CD1c-positive myeloid dendritic cell (primary cell): Measurements from ENCODE around the gene LHX4.
A peak's percentile ranks its signal among the peaks of the same experiment; 100 is the strongest.

Experiments
- DNase-seq: peaks from one replicate; pipeline ENCODE4 v3.0.0-alpha.2; 2016; ENCODE audit errors: extremely low spot score

LHX4 gene

GRCh38 chr1:180271272-180272255 lies 41.5 kb downstream of the LHX4 start:
- no peak for DNase-seq

GRCh38 chr1:180272395-180272794 lies 42.3 kb downstream of the LHX4 start:
- DNase-seq, result no peak

GRCh38 chr1:180273066-180273465 lies 43.0 kb downstream of the LHX4 start:
- no peak for DNase-seq

- no peak for DNase-seq
Measured at GRCh38 chr1:180274221-180274620, 44.2 kb downstream of the LHX4 start.

GRCh38 chr1:180275726-180276125 lies 45.7 kb downstream of the LHX4 start:
- DNase-seq, result no peak

- no peak for DNase-seq
Measured at GRCh38 chr1:180277476-180278193, 47.6 kb downstream of the LHX4 start.

DNA sequence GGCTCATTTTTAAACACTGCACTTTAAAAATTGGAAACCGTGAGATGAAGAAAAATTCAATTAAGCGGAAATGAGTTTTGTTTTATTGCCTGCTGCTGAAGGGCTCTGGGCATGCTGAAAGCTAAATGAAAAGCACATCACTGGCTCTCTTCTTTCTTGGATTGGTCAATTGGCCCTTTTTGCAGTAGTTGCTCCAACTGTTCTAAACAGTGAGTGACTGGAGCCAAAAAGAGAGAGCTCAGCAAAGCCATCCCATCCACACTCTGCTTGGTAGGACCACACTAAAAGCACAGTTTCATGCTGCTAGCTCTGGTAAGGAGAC lies 48.1 kb downstream of the LHX4 start:
- DNase-seq, result no peak

- DNase-seq, result peak; percentile 88
Measured at GRCh38 chr1:180278596-180279395, 48.7 kb downstream of the LHX4 start.

DNA sequence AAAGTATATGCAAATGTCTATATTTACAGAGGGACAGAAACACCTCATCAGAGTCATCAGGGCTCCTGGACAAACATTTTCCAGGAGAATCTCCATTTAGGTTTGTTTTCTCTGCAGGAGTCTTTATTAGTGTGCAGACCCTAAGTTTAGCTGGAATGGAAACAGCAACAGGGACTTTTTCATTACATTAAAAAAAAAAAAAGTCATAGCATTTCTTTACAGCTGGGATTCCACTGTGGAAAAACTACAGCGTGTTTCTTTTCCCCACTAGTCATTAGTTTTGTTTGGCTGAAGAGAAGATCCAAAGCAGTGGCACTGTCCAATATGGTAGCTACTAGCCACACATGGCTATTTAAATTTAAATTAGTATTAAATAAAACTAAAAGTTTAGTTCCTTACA lies 49.6 kb downstream of the LHX4 start:
- no peak for DNase-seq

DNA sequence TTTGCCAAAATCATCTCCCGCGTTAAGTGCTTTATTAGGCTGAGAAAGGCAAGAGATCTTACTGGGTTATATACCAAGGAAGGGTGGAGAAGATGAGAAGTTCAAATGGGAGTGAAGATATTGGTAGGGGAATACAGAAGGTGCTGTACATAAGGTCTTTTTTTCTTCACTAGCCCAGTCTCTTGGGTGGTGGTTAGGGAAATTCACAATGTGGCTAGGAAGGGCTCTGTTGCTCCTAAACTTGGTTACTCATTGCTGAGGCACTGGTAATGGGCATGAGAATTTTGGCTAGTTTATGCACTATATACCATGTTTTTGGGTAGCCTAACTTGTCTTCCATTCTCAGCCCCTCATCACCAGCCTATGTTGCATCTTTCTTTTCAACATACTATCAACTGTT lies 50.6 kb downstream of the LHX4 start:
- DNase-seq, result no peak

GRCh38 chr1:180281490-180281889 lies 51.4 kb downstream of the LHX4 start:
- peak; percentile 16 for DNase-seq

DNA sequence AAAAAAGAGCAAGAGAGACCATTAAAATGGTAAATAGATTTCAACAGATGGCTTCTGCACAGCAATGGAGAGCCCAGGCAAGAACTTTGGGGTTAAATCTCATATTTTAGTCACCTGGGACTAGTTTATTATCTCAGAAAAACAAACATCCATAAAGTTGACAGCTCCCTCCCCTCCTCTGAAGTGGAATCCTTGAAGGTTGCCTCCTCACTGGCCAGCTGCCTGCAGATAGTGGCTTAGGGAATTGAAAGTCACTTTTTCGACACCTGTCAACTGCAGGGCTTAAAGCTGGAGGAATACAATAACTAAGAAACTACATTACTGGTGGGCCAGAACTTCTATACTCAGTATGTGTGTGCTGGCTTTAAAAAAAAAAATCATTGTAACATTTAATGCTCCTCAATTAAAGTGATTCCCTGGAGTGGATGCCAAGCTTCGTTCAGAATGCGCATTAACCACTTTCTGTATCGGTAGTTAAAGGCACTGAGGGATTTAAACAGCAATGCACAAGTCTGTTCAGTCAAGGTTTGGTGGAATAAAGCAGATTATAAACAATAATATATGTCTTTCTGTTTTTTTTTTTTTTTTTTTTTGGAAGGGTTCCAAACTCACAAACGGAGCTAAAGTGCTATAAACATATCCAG lies 52.5 kb downstream of the LHX4 start:
- DNase-seq, result no peak

- no peak for DNase-seq
Measured at GRCh38 chr1:180283098-180283497, 53.0 kb downstream of the LHX4 start.

DNA sequence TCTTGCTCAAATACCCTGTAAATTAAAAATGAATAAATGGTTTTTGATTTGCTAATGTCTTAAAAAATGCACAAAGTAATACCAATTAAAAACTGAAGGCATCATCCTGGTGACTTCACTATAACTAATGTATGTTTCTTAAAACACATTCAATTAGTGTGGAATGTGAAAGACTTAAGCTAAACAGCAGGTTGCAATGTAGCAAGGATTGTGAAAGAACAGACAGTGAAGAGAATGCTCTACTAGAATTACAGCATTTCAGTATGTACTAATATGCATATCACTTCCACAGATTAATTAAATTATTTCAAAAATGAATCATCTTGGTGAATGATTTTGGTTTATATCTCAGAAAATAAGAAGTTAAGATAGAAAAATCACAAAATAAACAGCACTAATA lies 56.4 kb downstream of the LHX4 start:
- no peak for DNase-seq

DNA sequence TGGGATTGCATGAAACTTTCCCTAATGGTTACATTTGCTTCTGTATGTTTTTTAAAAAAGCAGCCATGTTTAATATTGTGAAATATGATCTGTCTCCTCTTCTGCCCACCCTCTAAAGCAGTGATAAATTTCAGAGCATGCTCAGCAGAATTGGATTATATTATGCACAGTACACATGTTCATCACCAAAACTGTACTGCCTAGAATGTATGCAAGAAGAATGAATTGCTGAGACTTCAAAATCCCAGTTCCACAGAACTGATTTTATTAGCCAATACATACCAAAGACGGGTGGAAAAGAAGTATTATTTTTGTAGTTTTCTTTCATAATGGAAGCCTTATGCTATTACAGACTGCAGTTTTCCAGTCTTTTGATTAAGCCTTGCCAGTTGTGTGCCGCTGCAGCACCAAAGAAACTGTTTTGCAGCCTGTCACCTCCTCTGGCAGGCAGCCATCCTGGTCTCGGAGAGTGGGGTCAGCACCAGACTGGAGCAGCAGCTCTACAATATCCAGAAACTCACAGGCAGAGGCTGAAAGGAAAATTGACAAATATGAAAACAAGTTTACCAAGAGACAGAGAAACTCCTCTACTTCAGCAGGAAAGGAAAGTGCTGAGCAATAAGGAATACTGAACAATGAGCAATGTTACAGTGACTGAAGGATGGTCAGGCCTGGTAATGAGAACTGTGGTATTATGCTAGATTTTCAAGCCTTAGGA lies 58.1 kb downstream of the LHX4 start:
- no peak for DNase-seq

GRCh38 chr1:180288940-180289339 lies 58.9 kb downstream of the LHX4 start:
- DNase-seq, result no peak

DNA sequence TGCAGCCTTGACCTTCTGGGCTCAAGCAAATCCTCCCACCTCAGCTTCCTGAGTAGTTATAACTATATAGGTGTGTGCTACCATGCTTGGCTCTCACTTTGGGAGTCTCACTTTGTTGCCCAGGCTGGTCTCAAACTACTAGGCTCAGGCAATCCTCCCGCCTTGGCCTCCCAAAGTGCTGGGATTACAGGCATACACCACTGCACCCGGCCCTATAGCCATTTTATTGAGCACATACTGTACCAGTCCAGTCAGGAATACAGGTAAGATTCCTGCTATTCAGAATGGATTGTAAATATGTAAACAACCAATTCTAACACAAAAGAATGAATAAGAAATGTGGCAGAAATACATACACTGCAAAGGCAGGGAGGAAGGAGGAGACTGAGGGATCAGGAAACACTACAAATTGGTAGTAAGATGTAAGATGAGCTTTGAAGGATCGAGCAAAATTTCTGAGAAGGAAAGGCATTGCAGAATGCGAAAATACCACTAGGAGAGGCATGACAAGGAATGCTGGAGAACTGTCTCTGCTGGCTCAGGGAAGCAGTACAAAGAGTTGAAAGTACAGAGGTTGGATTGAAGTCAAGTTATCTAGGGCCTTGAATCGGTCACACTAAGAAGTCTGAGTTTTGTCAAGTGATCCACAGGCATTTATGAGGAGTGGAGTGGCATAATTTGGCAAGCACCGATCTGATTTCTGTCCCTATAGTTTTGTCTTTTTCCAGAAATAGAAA lies 60.4 kb downstream of the LHX4 start:
- no peak for DNase-seq

- no peak for DNase-seq
Measured at GRCh38 chr1:180291004-180291403, 60.9 kb downstream of the LHX4 start.

DNA sequence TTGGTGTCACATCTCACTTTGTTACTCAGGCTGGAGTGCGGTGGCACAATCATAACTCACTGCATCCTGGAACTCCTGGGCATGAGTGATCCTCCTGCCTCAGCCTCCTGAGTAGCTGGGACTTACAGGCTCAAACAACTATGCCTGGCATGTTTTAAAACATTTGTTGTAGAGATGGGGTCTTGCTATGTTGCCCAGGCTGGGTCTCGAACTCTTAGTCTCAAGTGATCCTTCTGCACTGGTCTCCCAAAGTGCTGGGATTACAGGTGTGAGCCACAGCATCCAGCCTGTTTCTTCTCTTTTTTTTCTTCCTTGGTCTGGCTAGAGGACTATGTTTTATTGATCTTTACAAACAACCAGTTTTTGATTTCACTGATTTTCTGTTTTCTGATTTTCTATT lies 64.6 kb downstream of the LHX4 start:
- no peak for DNase-seq

DNA sequence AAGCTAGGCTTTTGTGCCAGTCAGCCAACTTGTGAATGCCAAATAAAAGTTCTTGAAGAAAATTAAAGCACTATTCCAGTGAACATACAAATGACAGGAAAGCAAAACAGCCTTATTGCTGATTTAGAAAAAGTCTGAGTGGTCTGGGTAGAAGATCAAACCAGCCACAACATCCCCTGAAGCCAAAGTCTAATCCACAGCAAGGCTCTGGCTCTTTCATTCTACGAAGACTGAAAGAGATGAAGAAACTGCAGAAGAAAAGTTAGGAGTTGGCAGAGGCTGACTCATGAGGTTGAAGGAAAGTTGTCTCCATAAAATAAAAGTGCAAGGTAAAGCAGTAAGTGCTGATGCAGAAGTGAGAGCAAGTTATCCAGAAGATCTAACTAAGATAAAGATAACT lies 65.9 kb downstream of the LHX4 start:
- DNase-seq, result no peak
